ENCODE data around the gene DNLZ.

GRCh38 chr9:136343884-136344269 is 19.7 kb downstream of the DNLZ start:
- TF ChIP-seq, protein P1, sequence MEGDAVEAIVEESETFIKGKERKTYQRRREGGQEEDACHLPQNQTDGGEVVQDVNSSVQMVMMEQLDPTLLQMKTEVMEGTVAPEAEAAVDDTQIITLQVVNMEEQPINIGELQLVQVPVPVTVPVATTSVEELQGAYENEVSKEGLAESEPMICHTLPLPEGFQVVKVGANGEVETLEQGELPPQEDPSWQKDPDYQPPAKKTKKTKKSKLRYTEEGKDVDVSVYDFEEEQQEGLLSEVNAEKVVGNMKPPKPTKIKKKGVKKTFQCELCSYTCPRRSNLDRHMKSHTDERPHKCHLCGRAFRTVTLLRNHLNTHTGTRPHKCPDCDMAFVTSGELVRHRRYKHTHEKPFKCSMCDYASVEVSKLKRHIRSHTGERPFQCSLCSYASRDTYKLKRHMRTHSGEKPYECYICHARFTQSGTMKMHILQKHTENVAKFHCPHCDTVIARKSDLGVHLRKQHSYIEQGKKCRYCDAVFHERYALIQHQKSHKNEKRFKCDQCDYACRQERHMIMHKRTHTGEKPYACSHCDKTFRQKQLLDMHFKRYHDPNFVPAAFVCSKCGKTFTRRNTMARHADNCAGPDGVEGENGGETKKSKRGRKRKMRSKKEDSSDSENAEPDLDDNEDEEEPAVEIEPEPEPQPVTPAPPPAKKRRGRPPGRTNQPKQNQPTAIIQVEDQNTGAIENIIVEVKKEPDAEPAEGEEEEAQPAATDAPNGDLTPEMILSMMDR (IDR thresholded peaks at IDR 0.05; ENCODE audit: low read depth, low read length, poor library complexity, severe bottlenecking), result no peak
- TF ChIP-seq EZH2phosphoT487 (IDR thresholded peaks at IDR 0.05; ENCODE audit: borderline replicate concordance, low read length), result no peak
